Natural killer cell (primary cell): ENCODE data around the gene LUC7L3. TPM values are rescaled to one million over a fixed set of nuclear protein-coding genes. Genes with fewer than 3 reads are reported as not detected.

Source experiments
- ATAC-seq, 3 donors: fragments of 150-1000 bp in 2 of 3; fragments of 200-7000 bp in 1 of 3; cut with Tn5 transposase; 1 replicate in 1 of 3; 2 replicates in 2 of 3; pipeline ENCODE4 v1.10.0; 2021; ENCODE audit warnings: mild to moderate bottlenecking in 2 of 3, moderate library complexity in 2 of 3
- DNase-seq, 2 donors: peaks; one replicate each; pipeline versions ENCODE4 v3.0.0 to v3.0.0-alpha.2; 2013 to 2021; ENCODE audit warnings: mixed read lengths in 1 of 2
- H3K27ac ChIP-seq: one replicate; pipeline ENCODE4 v1.5.1; 2013; ENCODE audit warnings: mild to moderate bottlenecking, low read length
- H3K27me3 ChIP-seq: one replicate; pipeline ENCODE4 v1.6.1; 2013; ENCODE audit warnings: low read length; ENCODE audit not compliant: control insufficient read depth, insufficient read depth
- H3K36me3 ChIP-seq: one replicate; pipeline ENCODE4 v1.6.1; 2013; ENCODE audit warnings: low read length; ENCODE audit not compliant: control insufficient read depth, insufficient read depth
- H3K4me1 ChIP-seq: one replicate; pipeline ENCODE4 v1.6.1; 2013; ENCODE audit warnings: low read length; ENCODE audit not compliant: control insufficient read depth, insufficient read depth
- H3K4me3 ChIP-seq: one replicate; pipeline ENCODE4 v1.5.1; 2013; ENCODE audit warnings: low read length
- H3K9me3 ChIP-seq: one replicate; pipeline ENCODE4 v1.6.1; 2013; ENCODE audit warnings: low read length; ENCODE audit not compliant: control insufficient read depth, insufficient read depth
- H3K27ac Mint-ChIP-seq, 2 donors: one replicate each; pipeline ENCODE4 v1.8.0; 2022; ENCODE audit warnings: mild to moderate bottlenecking in 2 of 2, mixed read lengths in 2 of 2, moderate library complexity in 1 of 2
- H3K27me3 Mint-ChIP-seq, 2 donors: one replicate each; pipeline ENCODE4 v1.8.0; 2022; ENCODE audit warnings: low read depth in 2 of 2, mixed read lengths in 2 of 2
- H3K36me3 Mint-ChIP-seq: one replicate; pipeline ENCODE4 v1.8.0; 2022; ENCODE audit warnings: mixed read lengths
- H3K4me1 Mint-ChIP-seq, 2 donors: one replicate each; pipeline ENCODE4 v1.8.0; 2022; ENCODE audit warnings: mixed read lengths in 2 of 2
- H3K4me3 Mint-ChIP-seq: one replicate; pipeline ENCODE4 v1.8.0; 2022; ENCODE audit warnings: mild to moderate bottlenecking, moderate library complexity, mixed read lengths
- H3K9me3 Mint-ChIP-seq, 2 donors: one replicate each; pipeline ENCODE4 v1.8.0; 2022; ENCODE audit warnings: mixed read lengths in 2 of 2
- CTCF ChIP-seq: fragments of 200-600 bp; IDR thresholded peaks from one replicate; pipeline ENCODE4 v1.8.0; 2022; ENCODE audit warnings: antibody characterized with exemption
- WGBS: methylation state at CpG from one replicate; pipeline ENCODE4 v1.1.7; 2013; ENCODE audit warnings: missing lambda C conversion rate; ENCODE audit not compliant: insufficient coverage; 5-methylcytosine and 5-hydroxymethylcytosine counted together
- intact Hi-C: fragments of 100-400 bp; cut with micrococcal nuclease; formaldehyde crosslinking; loops from one replicate; pipeline ENCODE4 v1.14.2; 2022
- total RNA-seq, 4 donors: library from RNA; stranded (reverse); fragments of 120-200 nt in 1 of 4; gene quantifications; one replicate each; pipeline versions ENCODE4 v1.2.3 to v1.2.4, GENCODE V29; 2013 to 2022

The LUC7L3 gene
- total RNA-seq, 3 donors from 2014 or later (not counting 1 experiment from before 2014, with no cell fraction given): 152 to 213 (median 196) TPM

DNA sequence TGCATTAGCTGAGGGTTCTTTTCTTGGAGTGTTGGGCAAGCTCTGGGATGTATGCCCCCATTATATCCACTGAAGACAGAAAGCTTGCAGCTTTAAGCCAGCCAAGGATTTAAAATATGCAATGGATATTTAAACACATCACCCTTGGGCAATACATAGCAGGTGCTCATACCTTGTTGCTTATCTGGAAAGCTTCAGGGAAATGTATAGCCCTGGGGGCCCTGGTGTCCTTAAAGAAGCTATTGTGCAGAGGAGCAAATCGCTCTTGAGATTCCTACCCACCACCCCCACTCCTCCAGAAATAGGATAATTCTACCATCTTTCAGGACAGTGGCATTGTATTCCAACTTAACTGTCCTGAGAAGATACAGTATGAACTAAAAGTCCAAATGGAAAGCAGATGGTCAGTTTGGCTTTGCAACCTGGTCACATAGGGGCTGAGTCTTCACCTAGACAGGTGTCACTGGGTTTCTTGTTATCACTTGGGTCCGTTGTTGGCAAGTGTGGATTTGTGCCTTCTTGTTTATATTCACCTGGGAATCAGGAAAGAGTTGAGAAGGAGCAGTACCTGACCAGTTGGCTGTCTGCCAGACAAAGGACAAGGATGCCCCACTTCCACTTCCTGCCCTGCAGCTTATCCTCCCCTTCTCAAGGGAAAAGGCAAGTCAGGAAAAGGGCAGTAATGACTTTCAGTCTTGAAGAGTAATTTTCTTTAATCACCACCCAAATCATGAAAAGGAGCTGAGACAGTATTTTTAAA, 44.5 kb downstream of the LUC7L3 start:
- H3K9me3 ChIP-seq: no peaks in the 10 kb centered on the region
- no peak overlapping the region for H3K27ac ChIP-seq
- no peak overlapping the region for H3K27ac Mint-ChIP-seq
- intact Hi-C loops: no loop called here
- H3K36me3 Mint-ChIP-seq: no peaks in the 10 kb centered on the region
- H3K27me3 Mint-ChIP-seq: peaks cover 12 to 34% of the 10 kb centered on the region in 2 donors
- H3K4me3 Mint-ChIP-seq: no peak overlapping the region
- no peak overlapping the region for H3K4me3 ChIP-seq
- no peak for ATAC-seq
- TF ChIP-seq CTCF: no peak
- peak in 1 of 2 donors; percentile 23 for DNase-seq
- peaks cover 11 to 24% of the 10 kb centered on the region in 2 donors for H3K4me1 Mint-ChIP-seq
- H3K27me3 ChIP-seq: no peaks in the 10 kb centered on the region
- no peaks in the 10 kb centered on the region for H3K9me3 Mint-ChIP-seq
- H3K4me1 ChIP-seq: peaks cover 7% of the 10 kb centered on the region
- WGBS: 85% methylated on average over 2 of the region's 2 CpGs
- no peaks in the 10 kb centered on the region for H3K36me3 ChIP-seq

DNA sequence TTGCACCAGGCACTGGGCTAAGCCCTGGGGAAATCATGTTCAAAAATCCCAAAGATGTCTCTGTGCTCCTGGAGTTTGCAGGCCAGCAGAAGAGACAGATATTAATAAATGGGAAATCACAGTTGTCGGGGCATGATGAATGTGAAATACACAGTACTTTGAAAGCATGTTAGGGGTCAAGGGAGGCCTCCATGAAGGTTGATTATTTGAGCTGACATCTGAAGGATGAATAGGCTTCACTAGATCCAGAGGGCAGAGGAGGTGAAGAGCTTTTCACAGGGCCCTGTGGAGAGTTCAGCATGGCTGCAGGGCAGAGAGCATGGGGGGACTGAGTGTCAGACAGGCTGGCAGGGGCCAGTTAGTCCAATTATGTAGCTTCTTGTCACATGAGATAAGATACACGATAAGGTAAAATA, 45.3 kb downstream of the LUC7L3 start:
- WGBS: 100% methylated on average over 1 of the region's 2 CpGs
- Histone ChIP-seq H3K4me1 (peaks cover 7% of the 10 kb centered on the region), H3K9me3 (no peaks in the 10 kb centered on the region), H3K27ac (no peak overlapping the region), H3K36me3 (no peaks in the 10 kb centered on the region), H3K4me3 (no peak overlapping the region), H3K27me3 (no peaks in the 10 kb centered on the region)
- H3K27me3 Mint-ChIP-seq: peaks cover 12 to 34% of the 10 kb centered on the region in 2 donors
- H3K27ac Mint-ChIP-seq: no peak overlapping the region
- H3K4me3 Mint-ChIP-seq: no peak overlapping the region
- no peak for ATAC-seq
- intact Hi-C loops: no loop called here
- no peaks in the 10 kb centered on the region for H3K36me3 Mint-ChIP-seq
- H3K9me3 Mint-ChIP-seq: no peaks in the 10 kb centered on the region
- TF ChIP-seq CTCF: no peak
- DNase-seq: no peak
- peaks cover 11 to 22% of the 10 kb centered on the region in 2 donors for H3K4me1 Mint-ChIP-seq

GRCh38 chr17:50765454-50766221, 46.2 kb downstream of the LUC7L3 start:
- intact Hi-C loops: no loop called here
- no peaks in the 10 kb centered on the region for H3K9me3 Mint-ChIP-seq

More at GRCh38 chr17:50765454-50766221, 46.2 kb downstream of the LUC7L3 start:
- Histone ChIP-seq H3K36me3 (no peaks in the 10 kb centered on the region), H3K9me3 (no peaks in the 10 kb centered on the region), H3K27me3 (no peaks in the 10 kb centered on the region), H3K27ac (no peak overlapping the region), H3K4me1 (peaks cover 7% of the 10 kb centered on the region), H3K4me3 (no peak overlapping the region)
- Mint-ChIP-seq H3K4me1 (peaks cover 11 to 22% of the 10 kb centered on the region in 2 donors), H3K4me3 (no peak overlapping the region), H3K27ac (peak overlapping the region in 1 of 2 donors; percentile 31), H3K36me3 (no peaks in the 10 kb centered on the region), H3K27me3 (peaks cover 12 to 34% of the 10 kb centered on the region in 2 donors)
- 49% methylated on average over 9 of the region's 9 CpGs for WGBS
- ATAC-seq: no peak
- TF ChIP-seq CTCF: no peak
- no peak for DNase-seq
